SU-DHL-6 (cell line): Measurements from ENCODE around the gene DRC7.

Experiments used
- H2AFZ ChIP-seq: fragments of 200-600 bp; sonication (generic); 2 replicates; pipeline ENCODE4 v1.6.1; 2014; ENCODE audit warnings: low read depth, mild to moderate bottlenecking, moderate library complexity, mixed read lengths, antibody characterized with exemption, low read length; ENCODE audit not compliant: severe bottlenecking
- H3F3A ChIP-seq: fragments of 200-600 bp; shearing (Covaris generic); 2 replicates; pipeline ENCODE4 v1.6.0; 2016; ENCODE audit warnings: antibody characterized with exemption, mild to moderate bottlenecking; ENCODE audit not compliant: insufficient read depth
- H3K27ac ChIP-seq: fragments of 200-600 bp; sonication (generic); 2 replicates; pipeline ENCODE4 v1.5.1; 2016; ENCODE audit warnings: low read depth, mild to moderate bottlenecking, low read length, moderate library complexity, mixed read lengths
- H3K27me3 ChIP-seq: fragments of 200-600 bp; sonication (generic), shearing (Covaris generic); 2 replicates; pipeline ENCODE4 v1.6.0; 2014; ENCODE audit warnings: mild to moderate bottlenecking, low read length
- H3K36me3 ChIP-seq: fragments of 200-600 bp; sonication (generic); 2 replicates; pipeline ENCODE4 v1.6.1; 2014; ENCODE audit warnings: mild to moderate bottlenecking, low read length, mixed read lengths
- H3K4me2 ChIP-seq: fragments of 300-600, 200-600 bp; shearing (Covaris generic), sonication (generic); 2 replicates; pipeline ENCODE4 v1.6.0; 2014; ENCODE audit warnings: low read length, low read depth, mild to moderate bottlenecking; ENCODE audit not compliant: poor library complexity, severe bottlenecking
- H3K4me3 ChIP-seq: fragments of 200-600 bp; sonication (generic); 2 replicates; pipeline ENCODE4 v1.5.1; 2014; ENCODE audit warnings: antibody characterized with exemption, low read length, mild to moderate bottlenecking, mixed read lengths; ENCODE audit not compliant: insufficient read depth, poor library complexity, severe bottlenecking
- H3K79me2 ChIP-seq: fragments of 200-600 bp; sonication (generic); 2 replicates; pipeline ENCODE4 v1.6.1; 2014; ENCODE audit warnings: mild to moderate bottlenecking, low read length, moderate library complexity; ENCODE audit not compliant: insufficient read depth
- H3K9ac ChIP-seq: fragments of 200-600 bp; sonication (generic); 2 replicates; pipeline ENCODE4 v1.7.0; 2014; ENCODE audit warnings: mild to moderate bottlenecking, low read length
- H3K9me2 ChIP-seq: fragments of 200-600 bp; sonication (generic); replicated peaks from 2 replicates; pipeline ENCODE4 v1.6.1; 2014; ENCODE audit warnings: low read length; ENCODE audit not compliant: insufficient read depth
- H3K9me3 ChIP-seq: fragments of 200-600 bp; sonication (generic); 2 replicates; pipeline ENCODE4 v1.6.1; 2014; ENCODE audit warnings: low read length, mixed read lengths; ENCODE audit not compliant: insufficient read depth
- H4K20me1 ChIP-seq: fragments of 200-600 bp; sonication (generic); 2 replicates; pipeline ENCODE4 v1.6.1; 2014; ENCODE audit warnings: low read depth, mild to moderate bottlenecking, antibody characterized with exemption, low read length, moderate library complexity, mixed read lengths
- CTCF ChIP-seq: fragments of 200-600 bp; sonication (generic); IDR thresholded peaks from one replicate; pipeline ENCODE4 v1.5.1; 2017; ENCODE audit warnings: antibody characterized with exemption, mild to moderate bottlenecking, low read length, moderate library complexity; ENCODE audit not compliant: insufficient read depth, poor library complexity, severe bottlenecking
- EZH2phosphoT487 ChIP-seq: fragments of 200-600 bp; sonication (generic), shearing (Covaris generic); conservative IDR thresholded peaks from 2 replicates; pipeline ENCODE4 v1.6.1; 2018; ENCODE audit warnings: mild to moderate bottlenecking, antibody characterized with exemption, low read length, moderate library complexity, mixed read lengths

Gene DRC7

GRCh38 chr16:57740423-57741071 is 45.9 kb downstream of the DRC7 start:
- no peak overlapping the region for H3K4me3 ChIP-seq
- H3K27ac ChIP-seq, result no peak overlapping the region
- no peaks in the 10 kb centered on the region for H3K9me2 ChIP-seq
- H3K4me2 ChIP-seq, result no peak overlapping the region
- no peaks in the 10 kb centered on the region for H3K9me3 ChIP-seq
- H2AFZ ChIP-seq, result no peak overlapping the region
- H3F3A ChIP-seq, result no peaks in the 10 kb centered on the region
- H4K20me1 ChIP-seq, result no peaks in the 10 kb centered on the region
- no peaks in the 10 kb centered on the region for H3K79me2 ChIP-seq
- no peaks in the 10 kb centered on the region for H3K36me3 ChIP-seq
- no peaks in the 10 kb centered on the region for H3K27me3 ChIP-seq
- H3K9ac ChIP-seq, result no peak overlapping the region
- TF ChIP-seq CTCF (no peak), EZH2phosphoT487 (no peak)

GRCh38 chr16:57741660-57742191 is 47.1 kb downstream of the DRC7 start:
- H3K36me3 ChIP-seq, result no peaks in the 10 kb centered on the region
- H3K27me3 ChIP-seq, result no peaks in the 10 kb centered on the region
- H2AFZ ChIP-seq, result no peak overlapping the region
- no peaks in the 10 kb centered on the region for H3F3A ChIP-seq
- no peak overlapping the region for H3K4me3 ChIP-seq
- no peak overlapping the region for H3K9ac ChIP-seq
- H4K20me1 ChIP-seq, result no peaks in the 10 kb centered on the region
- no peak for TF ChIP-seq EZH2phosphoT487
- TF ChIP-seq CTCF, result no peak
- H3K79me2 ChIP-seq, result no peaks in the 10 kb centered on the region
- H3K9me3 ChIP-seq, result no peaks in the 10 kb centered on the region
- H3K27ac ChIP-seq, result no peak overlapping the region
- no peak overlapping the region for H3K4me2 ChIP-seq
- no peaks in the 10 kb centered on the region for H3K9me2 ChIP-seq

GRCh38 chr16:57742543-57742942 is 47.9 kb downstream of the DRC7 start:
- H2AFZ ChIP-seq, result no peak overlapping the region
- no peak overlapping the region for H3K27ac ChIP-seq
- H3K4me3 ChIP-seq, result no peak overlapping the region
- no peaks in the 10 kb centered on the region for H3K9me3 ChIP-seq
- no peak overlapping the region for H3K9ac ChIP-seq
- H4K20me1 ChIP-seq, result no peaks in the 10 kb centered on the region
- TF ChIP-seq CTCF (no peak), EZH2phosphoT487 (no peak)
- H3K9me2 ChIP-seq, result no peaks in the 10 kb centered on the region
- H3K4me2 ChIP-seq, result no peak overlapping the region
- H3K27me3 ChIP-seq, result no peaks in the 10 kb centered on the region
- no peaks in the 10 kb centered on the region for H3F3A ChIP-seq
- no peaks in the 10 kb centered on the region for H3K36me3 ChIP-seq
- H3K79me2 ChIP-seq, result no peaks in the 10 kb centered on the region
